ENCODE measurements around the gene UCHL3. TPM values are rescaled to one million over a fixed set of nuclear protein-coding genes. Genes with fewer than 3 reads are reported as not detected.

UCHL3 gene
- total RNA-seq, 1 experiment from 2014 or later: 50.8 TPM

DNA sequence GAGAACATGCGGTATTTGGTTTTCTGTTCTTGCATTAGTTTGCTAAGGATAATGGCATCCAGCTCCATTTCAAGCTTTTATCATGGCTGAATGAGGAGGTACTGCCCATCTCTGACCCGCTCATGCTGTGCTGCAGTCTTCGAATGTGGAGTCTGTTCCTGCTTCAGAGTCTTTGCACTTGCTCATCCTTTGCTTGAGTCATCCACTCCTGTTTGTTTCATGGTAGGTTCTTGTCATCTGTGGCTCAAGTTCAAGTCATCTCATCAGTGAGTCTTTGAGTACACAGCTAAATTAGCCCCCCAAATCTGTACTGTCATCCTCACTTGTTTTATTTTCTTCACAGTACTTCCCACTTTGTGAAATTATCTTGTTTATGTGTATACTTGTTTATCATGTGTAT lies 5.4 kb downstream of the UCHL3 start:
- no peaks in the 10 kb centered on the region for H3K4me1 ChIP-seq (ENCODE audit: insufficient read depth, low read length)
- H2BK20ac ChIP-seq (ENCODE audit: low read depth, low read length, poor library complexity, severe bottlenecking): no peak overlapping the region
- no peak overlapping the region for H4K8ac ChIP-seq (replicated peaks; ENCODE audit: insufficient read length, low read depth, low read length)

More for the DNA sequence above, 5.4 kb downstream of the UCHL3 start:
- no peaks in the 10 kb centered on the region for H3K27me3 Mint-ChIP-seq (ENCODE audit: low read depth)
- TF ChIP-seq, protein P1, sequence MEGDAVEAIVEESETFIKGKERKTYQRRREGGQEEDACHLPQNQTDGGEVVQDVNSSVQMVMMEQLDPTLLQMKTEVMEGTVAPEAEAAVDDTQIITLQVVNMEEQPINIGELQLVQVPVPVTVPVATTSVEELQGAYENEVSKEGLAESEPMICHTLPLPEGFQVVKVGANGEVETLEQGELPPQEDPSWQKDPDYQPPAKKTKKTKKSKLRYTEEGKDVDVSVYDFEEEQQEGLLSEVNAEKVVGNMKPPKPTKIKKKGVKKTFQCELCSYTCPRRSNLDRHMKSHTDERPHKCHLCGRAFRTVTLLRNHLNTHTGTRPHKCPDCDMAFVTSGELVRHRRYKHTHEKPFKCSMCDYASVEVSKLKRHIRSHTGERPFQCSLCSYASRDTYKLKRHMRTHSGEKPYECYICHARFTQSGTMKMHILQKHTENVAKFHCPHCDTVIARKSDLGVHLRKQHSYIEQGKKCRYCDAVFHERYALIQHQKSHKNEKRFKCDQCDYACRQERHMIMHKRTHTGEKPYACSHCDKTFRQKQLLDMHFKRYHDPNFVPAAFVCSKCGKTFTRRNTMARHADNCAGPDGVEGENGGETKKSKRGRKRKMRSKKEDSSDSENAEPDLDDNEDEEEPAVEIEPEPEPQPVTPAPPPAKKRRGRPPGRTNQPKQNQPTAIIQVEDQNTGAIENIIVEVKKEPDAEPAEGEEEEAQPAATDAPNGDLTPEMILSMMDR (conservative IDR thresholded peaks at IDR 0.05): no peak
- no peaks in the 10 kb centered on the region for H4K20me1 ChIP-seq (ENCODE audit: control insufficient read depth, insufficient read depth, insufficient read length)
- no peak overlapping the region for H4K91ac ChIP-seq (ENCODE audit: insufficient read length, low read depth, low read length)
- no peak overlapping the region for H3K4me3 Mint-ChIP-seq
- no peak overlapping the region for H2BK15ac ChIP-seq (ENCODE audit: low read depth, low read length)
- no peak overlapping the region for H3T11ph ChIP-seq (ENCODE audit: low read length)
- no peak overlapping the region for H3K27ac ChIP-seq (ENCODE audit: insufficient read length, low read depth, low read length)
- H2BK120ac ChIP-seq (ENCODE audit: low read depth, low read length, poor library complexity, severe bottlenecking): no peak overlapping the region
- H3K79me2 ChIP-seq (ENCODE audit: insufficient read depth, low read length): 0 out of 2 replicates have a peak, but pooled peaks cover 2% of the 10 kb centered on the region
- H3K9ac ChIP-seq (ENCODE audit: extremely low read depth, insufficient read length, low read length): no peak overlapping the region
- no peak overlapping the region for H3K18ac ChIP-seq (ENCODE audit: insufficient read length, low read depth, low read length)
- H3K27me3 ChIP-seq (ENCODE audit: insufficient read depth, low read length): no peaks in the 10 kb centered on the region
- H3K23me2 ChIP-seq (ENCODE audit: insufficient read length, low read depth, low read length, poor library complexity, severe bottlenecking): peaks cover 4% of the 10 kb centered on the region
- no peak overlapping the region for H3K14ac ChIP-seq (ENCODE audit: insufficient read depth, low read length)
- no peak for DNase-seq
- no peak overlapping the region for H3K56ac ChIP-seq (ENCODE audit: insufficient read length, low read depth, low read length)
- H3K23ac ChIP-seq (ENCODE audit: insufficient read length, low read depth, low read length): no peak overlapping the region
- no peaks in the 10 kb centered on the region for H3K79me1 ChIP-seq (ENCODE audit: insufficient read depth, low read depth, low read length, poor library complexity, severe bottlenecking)
- WGBS (ENCODE audit: extremely low coverage, insufficient read length, low lambda C conversion rate): no CpG with 5 or more reads among the region's 3 CpGs
- peaks cover 5 to 10% of the 10 kb centered on the region in 2 experiments for H3K4me1 Mint-ChIP-seq
- no peak overlapping the region for H3K4me2 ChIP-seq (ENCODE audit: insufficient read depth, insufficient read length, low read length)
- no peaks in the 10 kb centered on the region for H3K9me3 ChIP-seq (ENCODE audit: control insufficient read depth, low read depth, low read length)
- no peak overlapping the region for H2BK5ac ChIP-seq (ENCODE audit: insufficient read length, low read length)
- no peak overlapping the region for H2BK12ac ChIP-seq (ENCODE audit: insufficient read length, low read depth, low read length)
- H4K5ac ChIP-seq (ENCODE audit: insufficient read length, low read depth, low read length): no peak overlapping the region
- H2AK5ac ChIP-seq (ENCODE audit: insufficient read length, low read length): no peak overlapping the region
- H3K4ac ChIP-seq (ENCODE audit: low read depth, low read length): no peak overlapping the region
- no peaks in the 10 kb centered on the region for H3K9me3 Mint-ChIP-seq
- H2AFZ ChIP-seq (ENCODE audit: low read length): no peak overlapping the region
- H3K36me3 Mint-ChIP-seq (ENCODE audit: insufficient read depth in 1 of 3, low read depth in 3 of 3): peaks cover 4 to 17% (median 10%) of the 10 kb centered on the region in 3 experiments; a peak in 6 of 7 replicates
- peak overlapping the region in 1 of 3 experiments; percentile 3; a peak in 1 of 7 replicates for H3K27ac Mint-ChIP-seq

Data from H9 (cell line).